Lung (tissue), 12 donors: ENCODE results near the gene NCBP3. TPM values are rescaled to one million over a fixed set of nuclear protein-coding genes. Genes with fewer than 3 reads are reported as not detected.

Experiments
- ATAC-seq: fragments of 200-7000 bp; cut with Tn5 transposase; one replicate; pipeline ENCODE4 v1.9.1; 2020; ENCODE audit warnings: moderate number of reproducible peaks; ENCODE audit not compliant: insufficient read depth, low FRiP score
- DNase-seq, 3 donors: peaks; one replicate each; pipeline ENCODE4 v3.0.0-alpha.2; 2013 to 2017
- H3K27ac ChIP-seq, 2 donors: one replicate each; pipeline ENCODE4 v1.5.1; 2013; ENCODE audit warnings: mild to moderate bottlenecking in 2 of 2, moderate library complexity in 2 of 2, control low read depth in 1 of 2, inconsistent platforms in 1 of 2, low read depth in 1 of 2, low read length in 1 of 2
- H3K27me3 ChIP-seq, 3 donors: one replicate each; pipeline ENCODE4 v1.5.1; 2013; ENCODE audit warnings: low read length in 2 of 3; ENCODE audit not compliant: control insufficient read depth in 3 of 3, insufficient read depth in 3 of 3
- H3K36me3 ChIP-seq, 4 donors: one replicate each; pipeline ENCODE4 v1.5.1; 2013; ENCODE audit warnings: low read length in 4 of 4, mild to moderate bottlenecking in 1 of 4, moderate library complexity in 1 of 4; ENCODE audit not compliant: control insufficient read depth in 4 of 4, insufficient read depth in 4 of 4
- H3K4me1 ChIP-seq, 5 donors: one replicate each; pipeline ENCODE4 v1.5.1; 2013; ENCODE audit warnings: low read length in 5 of 5, mild to moderate bottlenecking in 2 of 5, moderate library complexity in 1 of 5; ENCODE audit not compliant: control insufficient read depth in 5 of 5, insufficient read depth in 5 of 5
- H3K4me3 ChIP-seq: one replicate; pipeline ENCODE4 v1.5.1; 2013; ENCODE audit warnings: mild to moderate bottlenecking, control low read depth, moderate library complexity
- H3K9ac ChIP-seq, 2 donors: one replicate each; pipeline ENCODE4 v1.5.1; 2013; ENCODE audit warnings: low read length in 2 of 2, control low read depth in 1 of 2; ENCODE audit not compliant: insufficient read depth in 1 of 2
- H3K9me3 ChIP-seq, 4 donors: one replicate each; pipeline ENCODE4 v1.5.1; 2013; ENCODE audit warnings: low read length in 3 of 4, mild to moderate bottlenecking in 1 of 4, moderate library complexity in 1 of 4; ENCODE audit not compliant: control insufficient read depth in 4 of 4, insufficient read depth in 3 of 4
- WGBS, 2 donors: extraction: QIAGEN DNeasy Blood & Tissue Kit; methylation state at CpG; one replicate each; pipeline ENCODE4 v1.1.7; 2013; 5-methylcytosine and 5-hydroxymethylcytosine counted together
- polyA plus RNA-seq, 2 donors: library from polyadenylated mRNA; stranded (reverse); fragments of 200-250 nt; gene quantifications; one replicate each; pipeline ENCODE4 v1.2.1, GENCODE V29; 2013
- total RNA-seq, 2 donors: library from RNA; depleted of rRNA in 1 of 2; stranded (reverse); fragments of >200 nt in 1 of 2; gene quantifications; one replicate each; pipeline ENCODE4 v1.2.1, GENCODE V29; 2014 to 2021
- TF ChIP-seq, protein P1 (sequence below): IDR thresholded peaks from 2 replicates; pipeline ENCODE4 v1.5.1; 2012; ENCODE audit warnings: mild to moderate bottlenecking; ENCODE audit errors: control extremely low read depth, extremely low read depth
- donor health status: control.
- donor health status: control.
- donor health status: Bipolar disorder and iron deficiency.
- donor health status: healthy.
- donor health status: DM: yes; HTN: yes; CAD: no.

The NCBP3 gene
- total and polyA plus RNA-seq, 4 donors: 15.9 to 49.4 (median 26.0) TPM

DNA sequence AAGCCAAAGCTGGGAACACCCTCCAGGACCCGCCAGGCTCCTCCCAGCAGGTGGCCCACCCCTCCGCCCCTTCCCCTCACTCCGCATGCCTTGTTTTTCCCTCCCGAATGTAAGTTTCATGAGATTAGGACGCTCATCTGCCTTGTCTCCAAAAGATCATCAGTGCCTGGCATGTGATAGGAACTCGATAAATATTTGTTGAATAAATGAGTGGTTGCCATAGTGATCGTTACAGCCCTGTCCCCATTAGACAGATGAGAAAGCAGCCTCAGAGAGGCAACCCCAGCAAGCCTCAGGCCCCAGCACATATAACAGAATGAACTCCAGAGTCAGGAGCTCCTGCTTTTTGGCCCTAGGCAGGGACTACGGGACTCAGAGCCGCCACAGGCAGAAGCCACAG lies 41.8 kb upstream of the NCBP3 start:
- 69 to 78% methylated on average over 9 of the region's 9 CpGs for WGBS, 2 donors
- peaks cover 0 to 6% (median 3%) of the 10 kb centered on the region in 4 donors for H3K36me3 ChIP-seq
- H3K9me3 ChIP-seq: no peaks in the 10 kb centered on the region
- peaks cover 0 to 33% (median 13%) of the 10 kb centered on the region in 5 donors for H3K4me1 ChIP-seq
- peak overlapping the region; percentile 36 to 40 for H3K27ac ChIP-seq
- no peaks in the 10 kb centered on the region for H3K27me3 ChIP-seq
- no peak overlapping the region for H3K4me3 ChIP-seq
- H3K9ac ChIP-seq: no peak overlapping the region
- DNase-seq (no peak), ATAC-seq (no peak)
- TF ChIP-seq, protein P1, sequence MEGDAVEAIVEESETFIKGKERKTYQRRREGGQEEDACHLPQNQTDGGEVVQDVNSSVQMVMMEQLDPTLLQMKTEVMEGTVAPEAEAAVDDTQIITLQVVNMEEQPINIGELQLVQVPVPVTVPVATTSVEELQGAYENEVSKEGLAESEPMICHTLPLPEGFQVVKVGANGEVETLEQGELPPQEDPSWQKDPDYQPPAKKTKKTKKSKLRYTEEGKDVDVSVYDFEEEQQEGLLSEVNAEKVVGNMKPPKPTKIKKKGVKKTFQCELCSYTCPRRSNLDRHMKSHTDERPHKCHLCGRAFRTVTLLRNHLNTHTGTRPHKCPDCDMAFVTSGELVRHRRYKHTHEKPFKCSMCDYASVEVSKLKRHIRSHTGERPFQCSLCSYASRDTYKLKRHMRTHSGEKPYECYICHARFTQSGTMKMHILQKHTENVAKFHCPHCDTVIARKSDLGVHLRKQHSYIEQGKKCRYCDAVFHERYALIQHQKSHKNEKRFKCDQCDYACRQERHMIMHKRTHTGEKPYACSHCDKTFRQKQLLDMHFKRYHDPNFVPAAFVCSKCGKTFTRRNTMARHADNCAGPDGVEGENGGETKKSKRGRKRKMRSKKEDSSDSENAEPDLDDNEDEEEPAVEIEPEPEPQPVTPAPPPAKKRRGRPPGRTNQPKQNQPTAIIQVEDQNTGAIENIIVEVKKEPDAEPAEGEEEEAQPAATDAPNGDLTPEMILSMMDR: no peak

DNA sequence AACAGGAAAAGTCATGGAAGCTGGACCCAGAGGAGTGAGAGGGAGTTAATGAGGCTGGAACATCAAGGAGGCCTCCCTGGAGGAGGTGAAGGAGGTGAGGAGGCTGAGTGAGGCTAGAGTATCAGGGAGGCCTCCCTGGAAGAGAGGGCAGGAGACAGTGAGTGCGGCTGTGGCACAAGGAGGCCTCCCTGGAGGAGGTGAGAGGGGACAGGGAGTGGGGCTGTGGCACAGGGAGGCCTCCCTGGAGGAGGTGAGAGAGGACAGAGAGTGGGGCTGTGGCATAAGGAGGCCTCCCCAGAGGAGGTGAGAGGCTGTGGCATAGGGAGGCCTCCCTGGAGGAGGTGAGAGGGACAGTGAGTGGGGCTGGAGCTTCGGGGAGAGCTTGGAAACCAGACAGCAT lies 41.3 kb upstream of the NCBP3 start:
- no peaks in the 10 kb centered on the region for H3K9me3 ChIP-seq
- DNase-seq (no peak), ATAC-seq (no peak)
- TF ChIP-seq, protein P1: no peak
- no peak overlapping the region for H3K4me3 ChIP-seq
- 58 to 63% methylated on average over 2 of the region's 2 CpGs for WGBS, 2 donors
- peaks cover 0 to 9% (median 3%) of the 10 kb centered on the region in 4 donors for H3K36me3 ChIP-seq
- no peak overlapping the region for H3K9ac ChIP-seq
- H3K27ac ChIP-seq: peak overlapping the region in 1 of 2 donors; percentile 40
- peaks cover 0 to 33% (median 13%) of the 10 kb centered on the region in 5 donors for H3K4me1 ChIP-seq
- no peaks in the 10 kb centered on the region for H3K27me3 ChIP-seq

DNA sequence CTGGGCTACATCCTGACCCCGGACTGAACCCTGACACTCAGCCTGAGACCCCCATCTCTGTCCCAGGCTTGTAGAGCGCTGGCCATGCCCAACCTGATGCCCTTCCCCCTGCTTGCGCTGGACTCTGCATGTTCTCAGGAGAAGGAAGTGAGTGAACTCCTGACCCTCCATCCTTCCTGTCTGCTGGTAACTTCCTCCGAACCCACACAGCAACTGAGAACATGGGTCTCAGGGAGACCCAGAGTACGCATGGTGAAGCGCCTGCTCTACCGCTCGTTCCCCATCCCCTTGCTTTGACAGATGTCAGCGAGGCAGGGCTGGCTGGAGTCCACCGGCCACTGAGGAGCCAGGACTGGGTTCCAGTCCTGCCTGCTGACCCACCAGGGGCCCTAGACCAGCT lies 40.7 kb upstream of the NCBP3 start:
- H3K27ac ChIP-seq: peak overlapping the region in 1 of 2 donors; percentile 40
- H3K4me1 ChIP-seq: peaks cover 0 to 29% (median 13%) of the 10 kb centered on the region in 5 donors
- DNase-seq: peak in 2 of 3 donors; percentile 38 to 59
- no peak overlapping the region for H3K9ac ChIP-seq
- no peaks in the 10 kb centered on the region for H3K27me3 ChIP-seq
- peak; percentile 59 for ATAC-seq
- no peaks in the 10 kb centered on the region for H3K9me3 ChIP-seq
- TF ChIP-seq, protein P1: no peak
- H3K4me3 ChIP-seq: no peak overlapping the region
- 21 to 49% methylated on average over 10 of the region's 10 CpGs for WGBS, 2 donors
- H3K36me3 ChIP-seq: peaks cover 0 to 9% (median 3%) of the 10 kb centered on the region in 4 donors

DNA sequence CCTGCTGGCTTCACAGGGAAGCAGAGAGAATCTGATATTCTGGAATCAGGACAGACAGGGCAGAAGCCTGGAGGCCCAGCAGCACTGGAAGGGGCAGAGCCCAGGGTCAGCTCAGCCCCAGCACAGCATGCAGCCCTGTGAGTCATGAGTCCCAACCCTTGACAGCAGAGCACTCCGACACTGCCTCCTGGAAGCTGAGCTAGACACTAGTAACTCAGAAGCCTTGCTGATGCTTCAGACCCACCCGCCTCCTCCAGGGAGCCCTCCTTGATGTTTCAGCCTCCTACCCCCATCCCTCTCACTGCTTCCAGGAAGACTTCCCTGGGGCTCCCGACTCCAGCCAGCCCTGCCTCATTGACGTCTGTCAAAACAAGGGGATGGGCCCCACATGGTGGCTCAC lies 39.9 kb upstream of the NCBP3 start:
- H3K9ac ChIP-seq: no peak overlapping the region
- H3K27ac ChIP-seq: no peak overlapping the region
- no peak for ATAC-seq

More for the DNA sequence above, 39.9 kb upstream of the NCBP3 start:
- Histone ChIP-seq H3K36me3 (peaks cover 0 to 12% (median 3%) of the 10 kb centered on the region in 4 donors), H3K27me3 (no peaks in the 10 kb centered on the region), H3K9me3 (no peaks in the 10 kb centered on the region), H3K4me3 (no peak overlapping the region), H3K4me1 (peaks cover 0 to 22% (median 13%) of the 10 kb centered on the region in 5 donors)
- TF ChIP-seq, protein P1: no peak
- WGBS, 2 donors: 79% methylated on average over 4 of the region's 4 CpGs
- no peak for DNase-seq
